Activated CD8-positive, alpha-beta T cell treated with anti-CD3 and anti-CD28 coated beads for 36 hours (primary cell): ENCODE measurements around the gene GALNT8. TPM values are rescaled to one million over a fixed set of nuclear protein-coding genes. Genes with fewer than 3 reads are reported as not detected.

Experiments
- ATAC-seq: fragments of 200-7000 bp; cut with Tn5 transposase; one replicate; pipeline ENCODE4 v1.10.0; 2021; ENCODE audit warnings: mild to moderate bottlenecking, moderate library complexity
- CTCF ChIA-PET: fragments of 350-600 bp; sonication (Branson Sonifier 250); formaldehyde crosslinking; loops from one replicate; lab custom pipeline; 2021; ENCODE audit warnings: antibody characterized with exemption; lab: Charles Lee
- POLR2A ChIA-PET: fragments of 350-600 bp; sonication (Branson Sonifier 250); formaldehyde crosslinking; loops from one replicate; lab custom pipeline; 2021; ENCODE audit warnings: antibody characterized with exemption; lab: Charles Lee
- DNase-seq: peaks from one replicate; pipeline ENCODE4 v3.0.0-alpha.2; 2020
- H3K27ac Mint-ChIP-seq: one replicate; pipeline ENCODE4 v1.8.0; 2021; ENCODE audit warnings: mild to moderate bottlenecking, mixed read lengths
- H3K27me3 Mint-ChIP-seq: one replicate; pipeline ENCODE4 v1.8.0; 2021; ENCODE audit warnings: mixed read lengths
- H3K36me3 Mint-ChIP-seq: one replicate; pipeline ENCODE4 v1.8.0; 2021; ENCODE audit warnings: low read depth, mixed read lengths
- H3K4me1 Mint-ChIP-seq: one replicate; pipeline ENCODE4 v1.8.0; 2021; ENCODE audit warnings: low read depth, mixed read lengths
- H3K4me3 Mint-ChIP-seq: one replicate; pipeline ENCODE4 v1.8.0; 2021; ENCODE audit warnings: mild to moderate bottlenecking, moderate library complexity, mixed read lengths
- H3K9me3 Mint-ChIP-seq: one replicate; pipeline ENCODE4 v1.8.0; 2021; ENCODE audit warnings: mixed read lengths
- intact Hi-C: fragments of 100-400 bp; cut with micrococcal nuclease; formaldehyde crosslinking; loops from one replicate; pipeline ENCODE4 v1.10.0; 2022
- total RNA-seq, 2 experiments: library from RNA; stranded (reverse); gene quantifications; one replicate each; pipeline ENCODE4 v1.2.3, GENCODE V29; 2021
- TF ChIP-seq, protein P1 (sequence below): fragments of 200-600 bp; IDR thresholded peaks from one replicate; pipeline ENCODE4 v1.8.0; 2022; ENCODE audit warnings: antibody characterized with exemption, mild to moderate bottlenecking

GALNT8 gene
- total RNA-seq, 2 experiments from 2014 or later: 0.38 to 0.60 TPM

DNA sequence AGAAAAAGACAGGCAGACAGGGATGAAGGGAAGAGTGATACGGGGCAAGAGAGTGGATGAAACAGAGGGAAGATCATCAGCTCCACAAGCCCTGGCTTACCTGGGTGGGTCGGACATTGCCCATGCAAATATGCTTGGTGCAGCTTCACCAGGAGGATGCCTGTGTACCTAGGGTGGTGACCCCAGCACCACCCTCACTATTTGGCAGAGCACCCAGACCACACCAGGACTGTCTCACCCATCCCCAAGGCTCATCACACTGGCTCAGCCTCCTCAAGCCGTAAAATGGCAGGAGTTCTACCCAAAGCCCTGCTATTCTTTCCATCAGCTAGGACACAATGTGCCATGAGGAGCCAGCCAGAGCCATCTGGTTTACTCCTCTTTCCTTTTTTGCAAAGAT lies 3.0 kb downstream of the GALNT8 start:
- H3K4me3 Mint-ChIP-seq: no peak overlapping the region
- H3K36me3 Mint-ChIP-seq: no peaks in the 10 kb centered on the region
- POLR2A ChIA-PET: interaction anchor here (1.0 kb wide), 1 partner anchor 23 kb away, joined by 3 read pairs; no protein-coding TSS in a partner anchor
- ATAC-seq: no peak
- CTCF ChIA-PET: no interaction called here
- H3K9me3 Mint-ChIP-seq: no peaks in the 10 kb centered on the region
- H3K27ac Mint-ChIP-seq: no peak overlapping the region
- DNase-seq: no peak
- intact Hi-C loops: no loop called here
- TF ChIP-seq, protein P1, sequence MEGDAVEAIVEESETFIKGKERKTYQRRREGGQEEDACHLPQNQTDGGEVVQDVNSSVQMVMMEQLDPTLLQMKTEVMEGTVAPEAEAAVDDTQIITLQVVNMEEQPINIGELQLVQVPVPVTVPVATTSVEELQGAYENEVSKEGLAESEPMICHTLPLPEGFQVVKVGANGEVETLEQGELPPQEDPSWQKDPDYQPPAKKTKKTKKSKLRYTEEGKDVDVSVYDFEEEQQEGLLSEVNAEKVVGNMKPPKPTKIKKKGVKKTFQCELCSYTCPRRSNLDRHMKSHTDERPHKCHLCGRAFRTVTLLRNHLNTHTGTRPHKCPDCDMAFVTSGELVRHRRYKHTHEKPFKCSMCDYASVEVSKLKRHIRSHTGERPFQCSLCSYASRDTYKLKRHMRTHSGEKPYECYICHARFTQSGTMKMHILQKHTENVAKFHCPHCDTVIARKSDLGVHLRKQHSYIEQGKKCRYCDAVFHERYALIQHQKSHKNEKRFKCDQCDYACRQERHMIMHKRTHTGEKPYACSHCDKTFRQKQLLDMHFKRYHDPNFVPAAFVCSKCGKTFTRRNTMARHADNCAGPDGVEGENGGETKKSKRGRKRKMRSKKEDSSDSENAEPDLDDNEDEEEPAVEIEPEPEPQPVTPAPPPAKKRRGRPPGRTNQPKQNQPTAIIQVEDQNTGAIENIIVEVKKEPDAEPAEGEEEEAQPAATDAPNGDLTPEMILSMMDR: no peak
- H3K4me1 Mint-ChIP-seq: no peaks in the 10 kb centered on the region
- peaks cover 27% of the 10 kb centered on the region for H3K27me3 Mint-ChIP-seq

DNA sequence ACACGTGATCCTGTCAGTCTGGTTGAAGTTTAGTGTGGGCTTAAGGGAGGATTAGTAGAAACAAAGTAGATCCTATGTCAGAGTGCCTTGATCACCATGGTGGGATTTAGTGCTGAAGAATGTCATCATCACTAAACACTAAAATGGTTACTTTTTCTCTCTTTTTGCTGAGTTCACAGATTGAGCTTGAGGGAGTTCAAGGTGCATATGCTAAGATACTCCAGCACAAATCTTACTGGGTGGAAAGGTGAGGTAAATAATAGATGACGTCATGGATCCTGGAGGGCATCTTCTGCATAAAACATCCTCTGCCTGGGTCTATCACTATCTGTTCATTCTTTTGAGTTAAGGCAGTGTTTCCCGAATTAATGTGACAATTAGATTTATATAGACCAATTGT lies 4.9 kb downstream of the GALNT8 start:
- no peak overlapping the region for H3K27ac Mint-ChIP-seq
- no peaks in the 10 kb centered on the region for H3K4me1 Mint-ChIP-seq
- DNase-seq (no peak), ATAC-seq (no peak)
- intact Hi-C loops: no loop called here
- H3K36me3 Mint-ChIP-seq: no peaks in the 10 kb centered on the region
- CTCF ChIA-PET: no interaction called here
- peaks cover 17% of the 10 kb centered on the region for H3K27me3 Mint-ChIP-seq
- H3K9me3 Mint-ChIP-seq: no peaks in the 10 kb centered on the region
- H3K4me3 Mint-ChIP-seq: no peak overlapping the region
- POLR2A ChIA-PET: no interaction called here
- TF ChIP-seq, protein P1: no peak

DNA sequence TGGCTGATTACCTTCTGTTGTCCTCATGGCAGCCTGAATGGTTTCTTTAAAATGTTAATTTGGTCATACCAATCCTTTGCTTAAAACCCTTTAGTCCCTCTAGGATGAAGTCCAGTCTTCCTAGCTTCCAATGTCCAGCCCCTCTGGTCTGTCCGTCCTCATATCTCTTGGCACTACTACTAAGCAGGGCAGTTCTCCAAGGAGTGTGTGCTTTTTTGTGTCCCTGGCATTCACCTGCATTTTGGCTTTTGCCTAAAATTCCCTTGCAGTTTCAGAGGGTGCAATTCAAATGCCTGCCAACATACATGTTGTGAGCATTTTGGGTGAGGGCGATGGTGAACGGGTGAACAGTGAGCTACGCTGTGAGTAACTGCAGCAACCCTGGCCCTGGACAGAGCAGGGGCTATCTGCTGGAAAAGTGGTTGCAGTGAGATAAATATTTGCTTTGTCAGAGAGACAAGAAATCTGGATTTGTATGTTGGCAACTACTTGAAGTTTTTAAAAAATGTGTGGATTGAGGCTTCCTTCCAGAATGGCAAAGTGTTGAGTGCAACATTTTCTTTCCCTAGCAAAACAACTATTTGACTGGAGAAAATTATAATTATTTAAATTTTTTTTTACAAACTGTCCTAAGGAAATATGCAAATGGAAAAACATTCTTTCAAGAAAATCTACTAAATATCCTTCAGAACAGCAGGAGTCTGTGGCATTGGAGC lies 14.6 kb downstream of the GALNT8 start:
- no peak overlapping the region for H3K27ac Mint-ChIP-seq
- ChIA-PET CTCF (no interaction called here), POLR2A (no interaction called here)
- no peak overlapping the region for H3K4me3 Mint-ChIP-seq
- DNase-seq (no peak), ATAC-seq (no peak)
- no peaks in the 10 kb centered on the region for H3K9me3 Mint-ChIP-seq
- peaks cover 8% of the 10 kb centered on the region for H3K27me3 Mint-ChIP-seq
- TF ChIP-seq, protein P1: no peak
- no peaks in the 10 kb centered on the region for H3K36me3 Mint-ChIP-seq
- intact Hi-C loops: no loop called here
- peaks cover 5% of the 10 kb centered on the region for H3K4me1 Mint-ChIP-seq

DNA sequence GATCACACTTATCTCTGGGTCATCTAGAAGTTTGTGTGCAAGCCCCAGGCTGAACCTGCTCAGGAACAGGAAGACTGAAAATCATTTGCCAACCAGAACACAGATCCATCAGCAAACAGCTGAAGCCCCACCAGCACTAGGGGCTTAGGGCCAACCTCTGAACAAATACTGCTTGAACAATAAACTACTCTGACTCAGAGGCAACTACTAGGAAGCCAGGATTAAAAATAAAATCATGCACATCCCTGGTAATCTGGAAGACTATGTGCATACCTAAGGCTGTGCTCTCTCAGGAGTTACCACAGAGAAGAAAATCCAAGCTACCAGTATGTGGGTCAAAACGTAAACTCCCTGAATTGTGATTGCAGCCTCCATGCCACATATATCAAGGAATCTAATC lies 15.9 kb downstream of the GALNT8 start:
- ATAC-seq (no peak), DNase-seq (no peak)
- Mint-ChIP-seq H3K4me3 (no peak overlapping the region), H3K4me1 (peaks cover 5% of the 10 kb centered on the region), H3K36me3 (no peaks in the 10 kb centered on the region), H3K27ac (no peak overlapping the region), H3K9me3 (no peaks in the 10 kb centered on the region), H3K27me3 (peaks cover 8% of the 10 kb centered on the region)
- intact Hi-C loops: no loop called here
- ChIA-PET POLR2A (no interaction called here), CTCF (no interaction called here)
- TF ChIP-seq, protein P1: no peak

DNA sequence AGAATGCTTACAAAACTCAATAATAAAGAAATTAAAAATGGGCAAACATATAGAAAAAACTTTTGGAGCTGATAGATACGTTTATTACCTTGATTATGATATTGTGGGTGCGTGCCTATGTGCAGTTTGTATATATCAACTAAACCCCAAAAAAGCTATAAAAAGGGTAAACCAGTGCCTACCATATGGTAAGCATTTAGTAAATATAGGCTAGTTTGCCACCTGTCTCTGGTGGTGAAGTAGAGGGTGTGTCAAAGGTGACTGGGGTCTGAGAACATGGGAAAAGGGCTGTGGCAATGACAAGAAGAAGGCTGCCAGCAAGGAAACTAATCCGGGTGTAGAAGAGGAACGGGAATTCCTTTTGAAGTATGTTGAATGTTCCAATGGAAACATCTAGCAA lies 18.3 kb downstream of the GALNT8 start:
- POLR2A ChIA-PET: no interaction called here
- no peaks in the 10 kb centered on the region for H3K36me3 Mint-ChIP-seq

More for the DNA sequence above, 18.3 kb downstream of the GALNT8 start:
- Mint-ChIP-seq H3K4me3 (no peak overlapping the region), H3K27ac (no peak overlapping the region), H3K4me1 (peaks cover 5% of the 10 kb centered on the region), H3K27me3 (peaks cover 8% of the 10 kb centered on the region), H3K9me3 (no peaks in the 10 kb centered on the region)
- no peak for ATAC-seq
- intact Hi-C loops: no loop called here
- CTCF ChIA-PET: no interaction called here
- TF ChIP-seq, protein P1: no peak
- no peak for DNase-seq
